Colonic mucosa (tissue), 4 donors: ENCODE data around the gene RBM14. TPM values are rescaled to one million over a fixed set of nuclear protein-coding genes. Genes with fewer than 3 reads are reported as not detected.

Experiments
- DNase-seq: peaks from one replicate; pipeline ENCODE4 v3.0.0-alpha.2; 2020
- H3K27ac ChIP-seq: fragments of 200-600 bp; one replicate; pipeline ENCODE4 v1.8.0; 2021
- H3K27me3 ChIP-seq: fragments of 200-600 bp; one replicate; pipeline ENCODE4 v1.8.0; 2021
- H3K36me3 ChIP-seq: fragments of 200-600 bp; one replicate; pipeline ENCODE4 v1.8.0; 2021
- H3K4me1 ChIP-seq: fragments of 200-600 bp; one replicate; pipeline ENCODE4 v1.8.0; 2021; ENCODE audit warnings: mild to moderate bottlenecking
- H3K4me3 ChIP-seq: fragments of 200-600 bp; one replicate; pipeline ENCODE4 v1.8.0; 2021
- H3K9ac ChIP-seq, 2 donors: one replicate each; pipeline ENCODE4 v1.7.0; 2013; ENCODE audit warnings: control low read depth in 2 of 2, low read depth in 2 of 2, low read length in 2 of 2
- H3K9me3 ChIP-seq: fragments of 200-600 bp; one replicate; pipeline ENCODE4 v1.8.0; 2021
- intact Hi-C: fragments of 100-400 bp; cut with DNase I; formaldehyde crosslinking; loops from one replicate; pipeline ENCODE4 v1.14.1; 2022
- total RNA-seq, 2 donors: library from RNA; stranded (reverse); fragmentation: NEBNext Ultra II Directional in 1 of 2; extraction: Animal tissue kit (Norgen Biotek cat#: 25700) in 1 of 2; gene quantifications; one replicate each; pipeline ENCODE4 v1.2.1, GENCODE V29; 2021
- TF ChIP-seq, protein P1 (sequence below): fragments of 200-600 bp; IDR thresholded peaks from one replicate; pipeline ENCODE4 v1.8.0; 2022; ENCODE audit warnings: antibody characterized with exemption, mild to moderate bottlenecking
- donor health status: healthy.
- donor health status: DM: no; HTN: no; CAD: no.
- donor health status: DM: no; HTN: no; CAD: no.

The RBM14 gene
- total RNA-seq, 2 donors from 2014 or later: 36.4 to 110 TPM

DNA sequence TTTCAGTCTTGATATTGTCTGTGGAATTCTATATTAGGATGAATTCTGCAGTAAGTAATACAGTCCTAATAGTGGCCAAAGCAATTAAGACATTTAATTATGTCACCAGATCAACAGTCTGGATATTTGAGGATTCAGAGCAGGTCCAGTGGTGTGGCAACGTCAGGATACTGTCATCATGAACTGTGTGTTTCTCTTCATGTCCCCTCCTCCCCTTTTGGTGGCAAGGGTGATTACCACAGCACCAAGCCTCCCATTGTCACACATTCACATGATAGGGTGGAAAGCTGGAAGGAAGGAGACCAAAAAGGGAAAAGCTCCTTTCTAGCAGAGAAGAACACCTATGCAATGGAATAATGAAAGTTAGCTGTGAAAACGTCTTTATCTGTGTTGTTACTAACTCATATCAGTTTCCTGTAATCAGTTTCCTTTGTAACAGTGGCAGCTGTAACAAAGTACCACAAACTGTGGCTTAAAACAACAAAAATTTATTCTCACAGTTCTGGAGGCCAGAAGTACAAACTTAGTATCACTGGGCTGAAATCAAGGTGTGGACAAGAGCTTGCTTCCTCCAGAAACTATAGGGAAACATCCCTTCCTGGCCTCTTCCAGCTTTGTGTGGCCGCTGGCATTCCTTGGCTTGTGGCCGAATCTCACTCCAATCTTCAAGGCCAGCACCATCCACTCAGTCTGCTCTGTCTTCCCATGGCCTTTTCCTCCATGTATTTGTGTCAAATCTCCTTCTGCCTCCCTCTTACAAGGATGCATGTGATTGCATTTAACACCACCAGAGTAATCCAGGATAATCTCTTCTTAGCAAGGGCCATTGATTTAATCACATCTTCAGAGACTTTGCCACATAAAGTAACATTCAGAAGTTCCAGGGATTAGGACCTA is 6.5 kb upstream of the RBM14 start:
- Histone ChIP-seq H3K4me3 (no peak overlapping the region), H3K36me3 (no peaks in the 10 kb centered on the region), H3K4me1 (no peaks in the 10 kb centered on the region), H3K27me3 (no peaks in the 10 kb centered on the region), H3K27ac (no peak overlapping the region), H3K9me3 (no peaks in the 10 kb centered on the region), H3K9ac (no peak overlapping the region)
- intact Hi-C loops: no loop called here
- DNase-seq: no peak
- TF ChIP-seq, protein P1, sequence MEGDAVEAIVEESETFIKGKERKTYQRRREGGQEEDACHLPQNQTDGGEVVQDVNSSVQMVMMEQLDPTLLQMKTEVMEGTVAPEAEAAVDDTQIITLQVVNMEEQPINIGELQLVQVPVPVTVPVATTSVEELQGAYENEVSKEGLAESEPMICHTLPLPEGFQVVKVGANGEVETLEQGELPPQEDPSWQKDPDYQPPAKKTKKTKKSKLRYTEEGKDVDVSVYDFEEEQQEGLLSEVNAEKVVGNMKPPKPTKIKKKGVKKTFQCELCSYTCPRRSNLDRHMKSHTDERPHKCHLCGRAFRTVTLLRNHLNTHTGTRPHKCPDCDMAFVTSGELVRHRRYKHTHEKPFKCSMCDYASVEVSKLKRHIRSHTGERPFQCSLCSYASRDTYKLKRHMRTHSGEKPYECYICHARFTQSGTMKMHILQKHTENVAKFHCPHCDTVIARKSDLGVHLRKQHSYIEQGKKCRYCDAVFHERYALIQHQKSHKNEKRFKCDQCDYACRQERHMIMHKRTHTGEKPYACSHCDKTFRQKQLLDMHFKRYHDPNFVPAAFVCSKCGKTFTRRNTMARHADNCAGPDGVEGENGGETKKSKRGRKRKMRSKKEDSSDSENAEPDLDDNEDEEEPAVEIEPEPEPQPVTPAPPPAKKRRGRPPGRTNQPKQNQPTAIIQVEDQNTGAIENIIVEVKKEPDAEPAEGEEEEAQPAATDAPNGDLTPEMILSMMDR: no peak

DNA sequence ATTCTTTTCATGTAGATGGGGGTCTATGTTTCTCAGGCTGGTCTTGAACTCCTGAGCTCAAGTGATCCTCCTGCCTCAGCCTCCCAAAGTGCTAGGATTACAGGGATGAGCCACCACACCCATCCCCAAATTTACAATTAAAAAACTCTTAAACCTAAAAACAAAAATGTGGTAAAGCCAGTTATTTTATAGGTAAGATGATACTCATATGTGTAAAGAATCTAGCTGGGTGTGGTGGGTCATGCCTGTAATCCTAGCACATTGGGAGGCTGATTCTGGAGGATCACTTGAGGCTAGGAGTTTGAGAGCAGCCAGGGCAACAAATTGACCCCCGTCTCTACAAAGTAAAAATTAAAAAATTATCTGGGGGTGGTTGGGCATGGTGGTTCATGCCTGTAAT is 4.0 kb upstream of the RBM14 start:
- H3K4me1 ChIP-seq: no peaks in the 10 kb centered on the region
- no peak overlapping the region for H3K27ac ChIP-seq
- no peak for DNase-seq
- no peaks in the 10 kb centered on the region for H3K9me3 ChIP-seq
- H3K9ac ChIP-seq: no peak overlapping the region
- no peak overlapping the region for H3K4me3 ChIP-seq
- intact Hi-C loops: no loop called here
- TF ChIP-seq, protein P1: no peak
- no peaks in the 10 kb centered on the region for H3K27me3 ChIP-seq
- H3K36me3 ChIP-seq: no peaks in the 10 kb centered on the region

DNA sequence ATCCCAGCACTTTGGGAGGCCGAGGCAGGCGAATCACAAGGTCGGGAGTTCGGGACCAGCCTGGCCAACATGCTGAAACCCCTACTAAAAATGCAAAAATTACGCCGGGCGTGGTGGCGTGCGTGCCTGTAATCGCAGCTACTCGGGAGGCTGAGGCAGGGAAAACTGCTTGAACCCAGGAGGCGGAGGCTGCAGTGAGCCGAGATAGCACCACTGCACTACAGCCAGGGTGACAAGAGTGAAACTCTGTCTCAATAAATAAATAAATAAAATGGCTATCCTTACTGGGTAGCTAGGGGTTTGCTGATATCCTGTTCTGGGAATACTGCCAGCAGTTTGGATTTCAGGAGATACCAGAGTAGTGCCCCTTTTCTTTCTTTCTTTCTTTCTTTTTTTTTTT is 2.4 kb upstream of the RBM14 start:
- no peak for DNase-seq
- H3K27me3 ChIP-seq: no peaks in the 10 kb centered on the region
- H3K9ac ChIP-seq: no peak overlapping the region
- intact Hi-C loops: no loop called here
- H3K27ac ChIP-seq: no peak overlapping the region
- no peaks in the 10 kb centered on the region for H3K9me3 ChIP-seq
- no peak overlapping the region for H3K4me3 ChIP-seq
- H3K36me3 ChIP-seq: no peaks in the 10 kb centered on the region
- H3K4me1 ChIP-seq: peaks cover 10% of the 10 kb centered on the region
- TF ChIP-seq, protein P1: no peak

DNA sequence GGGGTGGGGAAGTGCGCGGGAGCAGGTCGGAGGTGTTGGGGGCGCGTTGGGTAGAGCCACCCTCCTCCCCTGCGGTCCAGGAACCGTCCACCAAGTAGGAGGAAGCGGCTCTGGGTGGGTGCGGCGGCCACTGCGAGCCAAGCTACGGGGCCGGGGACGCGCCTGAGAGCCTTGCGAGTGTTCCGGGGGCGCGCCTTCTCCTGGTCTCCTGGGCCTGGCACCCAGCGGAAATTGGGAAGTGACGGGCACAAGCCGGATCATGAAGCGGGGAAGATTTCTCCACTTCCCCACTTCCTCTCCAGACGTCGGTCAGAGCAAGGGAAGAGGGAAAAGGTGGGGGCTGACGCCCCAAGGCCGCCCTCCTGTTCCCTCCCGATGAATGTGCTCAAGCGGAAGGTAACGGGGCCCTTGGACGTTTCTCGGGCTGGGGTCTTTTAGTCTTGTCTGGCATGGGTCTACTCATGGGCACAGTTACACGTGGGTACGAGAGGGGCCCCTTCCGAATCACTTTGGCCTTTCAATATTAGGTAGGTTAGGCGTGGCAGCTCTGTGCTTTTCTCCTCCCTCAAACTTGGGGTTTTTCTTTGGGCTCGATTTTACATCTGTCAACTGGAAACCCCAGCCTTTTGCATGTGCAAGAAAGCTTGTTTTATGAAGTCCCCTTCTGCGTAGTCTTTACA is 865 bp downstream of the RBM14 start:
- Histone ChIP-seq H3K4me1 (peaks cover 16% of the 10 kb centered on the region), H3K9ac (peak overlapping the region; percentile 98 to 99), H3K36me3 (no peaks in the 10 kb centered on the region), H3K27ac (peak overlapping the region; percentile 88), H3K9me3 (no peaks in the 10 kb centered on the region), H3K4me3 (peak overlapping the region; percentile 61), H3K27me3 (no peaks in the 10 kb centered on the region)
- TF ChIP-seq, protein P1: no peak
- no peak for DNase-seq
- intact Hi-C loops: no loop called here

DNA sequence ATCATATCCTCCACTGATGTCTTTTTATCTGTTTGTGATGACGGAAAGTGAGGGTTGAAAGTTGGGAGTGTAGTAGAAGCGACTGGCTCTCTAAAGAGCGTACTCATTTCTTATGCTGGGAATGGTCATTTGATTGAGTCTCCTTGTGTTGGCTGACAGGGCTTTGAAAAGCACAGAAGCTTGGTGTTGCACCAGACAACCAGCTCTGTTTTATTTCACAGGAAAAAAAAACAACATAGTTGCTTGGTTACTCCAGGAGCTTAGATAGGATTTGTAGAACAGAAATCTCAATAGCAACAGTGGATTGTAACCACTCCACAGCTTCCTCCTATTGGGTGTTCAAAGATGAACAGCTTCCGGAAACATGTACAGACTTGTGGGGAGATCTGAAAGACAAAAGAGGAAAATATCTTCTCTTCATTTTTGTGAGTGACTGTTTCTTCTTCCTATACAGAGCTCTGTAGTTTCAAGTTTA is 2.7 kb downstream of the RBM14 start:
- intact Hi-C loops: no loop called here
- Histone ChIP-seq H3K4me1 (peaks cover 16% of the 10 kb centered on the region), H3K9ac (peak overlapping the region in 1 of 2 donors; percentile 99), H3K9me3 (no peaks in the 10 kb centered on the region), H3K27ac (peak overlapping the region; percentile 88), H3K4me3 (peak overlapping the region; percentile 61), H3K36me3 (no peaks in the 10 kb centered on the region), H3K27me3 (no peaks in the 10 kb centered on the region)
- TF ChIP-seq, protein P1: no peak
- DNase-seq: no peak
